K562 (cell line): ENCODE data around the gene SLC3A2. TPM values are rescaled to one million over a fixed set of nuclear protein-coding genes. Genes with fewer than 3 reads are reported as not detected.
A peak's percentile ranks its signal among the peaks of the same experiment; 100 is the strongest.

ENCODE experiments used
- CAMTA2 ChIP-seq: fragments of 250-450 bp; sonication (Bioruptor Pico); conservative IDR thresholded peaks from 2 replicates; pipeline ENCODE4 v1.5.1; 2022
- CBX1 ChIP-seq: sonication (generic); IDR thresholded peaks from 2 replicates; pipeline ENCODE4 v1.6.1; 2016; ENCODE audit warnings: antibody characterized with exemption, low read depth, mild to moderate bottlenecking
- CHD1 ChIP-seq: fragments of 200-600 bp; sonication (generic); IDR thresholded peaks from one replicate; pipeline ENCODE4 v1.6.1; 2012; ENCODE audit warnings: mild to moderate bottlenecking, moderate library complexity, low read length, inconsistent platforms
- E2F4 ChIP-seq: sonication (generic); formaldehyde crosslinking; IDR thresholded peaks from 2 replicates; pipeline ENCODE4 v1.8.0; 2022; ENCODE audit warnings: mild to moderate bottlenecking, low read depth, missing genetic modification reagents
- FOXO4 ChIP-seq: fragments of 450-650 bp; formaldehyde crosslinking; IDR thresholded peaks from 2 replicates; pipeline ENCODE4 v1.4.0; 2020; ENCODE audit warnings: mild to moderate bottlenecking, moderate library complexity
- GATAD2B ChIP-seq: fragments of 450-650 bp; IDR thresholded peaks from 2 replicates; pipeline ENCODE4 v1.6.1; 2017; ENCODE audit warnings: mild to moderate bottlenecking, borderline replicate concordance
- HEY1 ChIP-seq: fragments of 250-450 bp; sonication (Bioruptor Pico); IDR thresholded peaks from 2 replicates; pipeline ENCODE4 v1.5.0; 2020; ENCODE audit warnings: mild to moderate bottlenecking, moderate library complexity, borderline replicate concordance
- ILF3 ChIP-seq: fragments of 450-650 bp; IDR thresholded peaks from 2 replicates; pipeline ENCODE4 v1.6.1; 2018; ENCODE audit warnings: antibody characterized with exemption, mild to moderate bottlenecking, moderate library complexity, borderline replicate concordance
- MXI1 ChIP-seq: IDR thresholded peaks from 2 replicates; pipeline ENCODE4 v1.6.1; 2011; ENCODE audit warnings: low read depth, mild to moderate bottlenecking, improper control_type of control experiment, low read length
- NRF1 ChIP-seq, 2 experiments: fragments of 450-650 bp; IDR thresholded peaks in 1 of 2; conservative IDR thresholded peaks in 1 of 2; 2 replicates each; pipeline ENCODE4 v1.6.1; 2014; ENCODE audit warnings: mild to moderate bottlenecking in 2 of 2
- RBM22 ChIP-seq: fragments of 200-400 bp; formaldehyde crosslinking; IDR thresholded peaks from 2 replicates; pipeline ENCODE4 v1.6.1; 2018; ENCODE audit warnings: low read length, low read depth; ENCODE audit not compliant: poor library complexity, severe bottlenecking
- SMARCC2 ChIP-seq: fragments of 450-650 bp; IDR thresholded peaks from 2 replicates; pipeline ENCODE4 v1.6.1; 2017; ENCODE audit warnings: antibody characterized with exemption, moderate library complexity, mild to moderate bottlenecking, low read depth
- SRSF3 ChIP-seq: fragments of 200-400 bp; formaldehyde crosslinking; IDR thresholded peaks from 2 replicates; pipeline ENCODE4 v1.6.1; 2016; ENCODE audit warnings: mild to moderate bottlenecking, low read length, moderate library complexity; ENCODE audit not compliant: insufficient read depth
- ZBTB12 ChIP-seq: fragments of 250-450 bp; sonication (Bioruptor Pico); IDR thresholded peaks from 2 replicates; pipeline ENCODE4 v1.4.0; 2020
- ZBTB26 ChIP-seq: fragments of 450-650 bp; formaldehyde crosslinking; IDR thresholded peaks from 2 replicates; pipeline ENCODE4 v1.4.0; 2022; ENCODE audit warnings: missing genetic modification characterization
- ZNF124 ChIP-seq: sonication (generic); formaldehyde crosslinking; IDR thresholded peaks from 2 replicates; pipeline ENCODE4 v1.8.1; 2022; ENCODE audit warnings: missing genetic modification reagents
- ZNF174 ChIP-seq: fragments of 250-450 bp; sonication (Bioruptor Pico); IDR thresholded peaks from 2 replicates; pipeline ENCODE4 v1.4.0; 2020; ENCODE audit warnings: mild to moderate bottlenecking
- ZNF778 ChIP-seq: fragments of 450-650 bp; formaldehyde crosslinking; IDR thresholded peaks from 2 replicates; pipeline ENCODE4 v1.4.0; 2020; ENCODE audit warnings: mild to moderate bottlenecking, moderate library complexity
- polyA plus RNA-seq, 8 experiments: library from polyadenylated mRNA; depleted of rRNA in 4 of 8; stranded (reverse) in 5 of 8; unstranded in 3 of 8; fragments of >200 nt; fragmentation: Nextera tagmentation in 2 of 8; fragmentation: Illumina TruSeq in 1 of 8; extraction: Ambion mirVana in 2 of 8; extraction: Trizol in 1 of 8; gene quantifications; 2 replicates each; pipeline versions ENCODE4 v1.2.1 to v1.2.3, GENCODE V29; 2011 to 2014; ENCODE audit warnings: inconsistent platforms in 1 of 8, missing spikeins in 1 of 8
- total RNA-seq, 7 experiments: library from RNA; depleted of rRNA in 6 of 7; stranded (reverse); fragments of >200 nt in 6 of 7; fragmentation: Illumina TruSeq in 2 of 7; extraction: Trizol in 2 of 7; gene quantifications; 2 replicates each; pipeline versions ENCODE4 v1.2.1 to v1.2.3, GENCODE V29; 2011 to 2021; ENCODE audit warnings: low replicate concordance in 1 of 7
- TF ChIP-seq, protein P1 (sequence below), 3 experiments: fragments of 200-800 bp in 1 of 3; fragments of 250-450 bp in 1 of 3; fragments of 450-650 bp in 1 of 3; sonication (Bioruptor Pico) in 1 of 3; sonication (Bioruptor generic) in 1 of 3; formaldehyde crosslinking in 1 of 3; IDR thresholded peaks; 2 replicates each; pipeline versions ENCODE4 v1.6.1 to v1.8.0; 2016 to 2022; ENCODE audit warnings: mild to moderate bottlenecking in 2 of 3, missing genetic modification characterization in 2 of 3, missing compliant biosample characterization in 1 of 3, moderate library complexity in 1 of 3

Gene SLC3A2
- total and polyA plus RNA-seq, 9 of the 15 experiments (the other 6 are each of a cell fraction or from before 2014, with no cell fraction given): 20.0 to 296 (median 214) TPM

- TF ChIP-seq, protein P1, sequence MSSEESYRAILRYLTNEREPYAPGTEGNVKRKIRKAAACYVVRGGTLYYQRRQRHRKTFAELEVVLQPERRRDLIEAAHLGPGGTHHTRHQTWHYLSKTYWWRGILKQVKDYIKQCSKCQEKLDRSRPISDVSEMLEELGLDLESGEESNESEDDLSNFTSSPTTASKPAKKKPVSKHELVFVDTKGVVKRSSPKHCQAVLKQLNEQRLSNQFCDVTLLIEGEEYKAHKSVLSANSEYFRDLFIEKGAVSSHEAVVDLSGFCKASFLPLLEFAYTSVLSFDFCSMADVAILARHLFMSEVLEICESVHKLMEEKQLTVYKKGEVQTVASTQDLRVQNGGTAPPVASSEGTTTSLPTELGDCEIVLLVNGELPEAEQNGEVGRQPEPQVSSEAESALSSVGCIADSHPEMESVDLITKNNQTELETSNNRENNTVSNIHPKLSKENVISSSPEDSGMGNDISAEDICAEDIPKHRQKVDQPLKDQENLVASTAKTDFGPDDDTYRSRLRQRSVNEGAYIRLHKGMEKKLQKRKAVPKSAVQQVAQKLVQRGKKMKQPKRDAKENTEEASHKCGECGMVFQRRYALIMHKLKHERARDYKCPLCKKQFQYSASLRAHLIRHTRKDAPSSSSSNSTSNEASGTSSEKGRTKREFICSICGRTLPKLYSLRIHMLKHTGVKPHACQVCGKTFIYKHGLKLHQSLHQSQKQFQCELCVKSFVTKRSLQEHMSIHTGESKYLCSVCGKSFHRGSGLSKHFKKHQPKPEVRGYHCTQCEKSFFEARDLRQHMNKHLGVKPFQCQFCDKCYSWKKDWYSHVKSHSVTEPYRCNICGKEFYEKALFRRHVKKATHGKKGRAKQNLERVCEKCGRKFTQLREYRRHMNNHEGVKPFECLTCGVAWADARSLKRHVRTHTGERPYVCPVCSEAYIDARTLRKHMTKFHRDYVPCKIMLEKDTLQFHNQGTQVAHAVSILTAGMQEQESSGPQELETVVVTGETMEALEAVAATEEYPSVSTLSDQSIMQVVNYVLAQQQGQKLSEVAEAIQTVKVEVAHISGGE (CRISPR knock-in tag; IDR thresholded peaks at IDR 0.05): 0 out of 6 replicates have a peak, but pooled peaks of 1 of the 3 experiments have one; percentile 7
- no peak for TF ChIP-seq ZNF124 (CRISPR knock-in tag)
- TF ChIP-seq CBX1: no peak
- no peak for TF ChIP-seq GATAD2B
- TF ChIP-seq SMARCC2: no peak
- TF ChIP-seq ILF3: no peak
- peak; percentile 34 for TF ChIP-seq CHD1
- no peak for TF ChIP-seq ZBTB26 (CRISPR knock-in tag)
- TF ChIP-seq NRF1 (conservative IDR thresholded peaks at IDR 0.05 in 1 of 2, IDR thresholded peaks at IDR 0.05 in 1 of 2): no peak
- no peak for TF ChIP-seq ZNF778
- TF ChIP-seq MXI1: peak; percentile 61; the same call in 1 of the 2 replicates
- no peak for TF ChIP-seq ZBTB12 (CRISPR knock-in tag)
- TF ChIP-seq SRSF3: no peak
- peak; percentile 67 for TF ChIP-seq RBM22
- TF ChIP-seq ZNF174 (CRISPR knock-in tag): no peak
- TF ChIP-seq HEY1 (CRISPR knock-in tag): no peak
- TF ChIP-seq FOXO4 (CRISPR knock-in tag): no peak
- no peak for TF ChIP-seq CAMTA2 (CRISPR knock-in tag)
- TF ChIP-seq E2F4 (CRISPR knock-in tag): no peak
These were observed 26.5 kb upstream of the SLC3A2 start (continued) for GRCh38 chr11:62854013-62854824.
